Bronchial epithelial cell (primary cell): Measurements from ENCODE around the gene FBN2. TPM values are rescaled to one million over a fixed set of nuclear protein-coding genes. Genes with fewer than 3 reads are reported as not detected.

Source experiments
- DNase-seq: peaks from one replicate; pipeline ENCODE4 v3.0.0-alpha.2; 2010; ENCODE audit warnings: low read depth
- FAIRE-seq: peaks from 2 replicates; lab custom pipeline; 2011; peaks lifted over from hg19 to GRCh38; lab: Jason Lieb, UNC
- H3K27me3 ChIP-seq: 2 replicates; pipeline ENCODE4 v1.5.1; 2011; ENCODE audit warnings: low read length; ENCODE audit not compliant: control insufficient read depth, insufficient read depth
- H3K36me3 ChIP-seq: 2 replicates; pipeline ENCODE4 v1.5.1; 2011; ENCODE audit warnings: low read length; ENCODE audit not compliant: control insufficient read depth, insufficient read depth
- H3K4me3 ChIP-seq: 2 replicates; pipeline ENCODE4 v1.5.1; 2011; ENCODE audit warnings: mild to moderate bottlenecking, low read depth, low read length, control low read depth
- total RNA-seq: library from RNA; depleted of rRNA; stranded (reverse); fragments of >200 nt; gene quantifications from 2 replicates; pipeline ENCODE4 v1.2.1, GENCODE V29; 2014
- TF ChIP-seq, protein P1 (sequence below): IDR thresholded peaks from 2 replicates; pipeline ENCODE4 v1.5.1; 2011; ENCODE audit warnings: mild to moderate bottlenecking, moderate library complexity, low read length, control low read depth, inconsistent platforms; ENCODE audit not compliant: insufficient read depth, severe bottlenecking

The FBN2 gene
- total RNA-seq, 1 donor from 2014 or later, result 49.0 TPM

DNA sequence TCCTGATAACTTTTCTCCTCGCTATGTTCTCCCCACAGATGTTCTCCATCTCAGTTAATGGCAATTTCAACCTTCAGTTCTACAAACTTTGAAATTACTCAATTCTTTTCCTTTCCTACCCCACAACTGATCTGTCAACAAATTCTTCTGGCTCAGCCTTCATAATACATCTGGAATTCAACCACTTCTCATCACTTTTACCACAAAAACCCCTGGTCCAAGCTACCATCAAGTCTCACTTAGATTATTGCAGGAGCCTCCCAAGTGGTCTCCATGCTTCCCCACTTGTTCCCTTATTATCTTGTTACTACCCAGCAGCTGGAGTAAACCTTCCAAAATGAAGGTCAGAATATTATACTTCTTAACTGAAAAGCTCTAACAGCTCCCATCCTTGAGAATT is 110.1 kb downstream of the FBN2 start:
- H3K4me3 ChIP-seq, result no peak overlapping the region
- H3K27me3 ChIP-seq, result no peaks in the 10 kb centered on the region
- DNase-seq, result no peak
- TF ChIP-seq, protein P1, sequence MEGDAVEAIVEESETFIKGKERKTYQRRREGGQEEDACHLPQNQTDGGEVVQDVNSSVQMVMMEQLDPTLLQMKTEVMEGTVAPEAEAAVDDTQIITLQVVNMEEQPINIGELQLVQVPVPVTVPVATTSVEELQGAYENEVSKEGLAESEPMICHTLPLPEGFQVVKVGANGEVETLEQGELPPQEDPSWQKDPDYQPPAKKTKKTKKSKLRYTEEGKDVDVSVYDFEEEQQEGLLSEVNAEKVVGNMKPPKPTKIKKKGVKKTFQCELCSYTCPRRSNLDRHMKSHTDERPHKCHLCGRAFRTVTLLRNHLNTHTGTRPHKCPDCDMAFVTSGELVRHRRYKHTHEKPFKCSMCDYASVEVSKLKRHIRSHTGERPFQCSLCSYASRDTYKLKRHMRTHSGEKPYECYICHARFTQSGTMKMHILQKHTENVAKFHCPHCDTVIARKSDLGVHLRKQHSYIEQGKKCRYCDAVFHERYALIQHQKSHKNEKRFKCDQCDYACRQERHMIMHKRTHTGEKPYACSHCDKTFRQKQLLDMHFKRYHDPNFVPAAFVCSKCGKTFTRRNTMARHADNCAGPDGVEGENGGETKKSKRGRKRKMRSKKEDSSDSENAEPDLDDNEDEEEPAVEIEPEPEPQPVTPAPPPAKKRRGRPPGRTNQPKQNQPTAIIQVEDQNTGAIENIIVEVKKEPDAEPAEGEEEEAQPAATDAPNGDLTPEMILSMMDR, result no peak
- no peaks in the 10 kb centered on the region for H3K36me3 ChIP-seq
- FAIRE-seq, result no peak

DNA sequence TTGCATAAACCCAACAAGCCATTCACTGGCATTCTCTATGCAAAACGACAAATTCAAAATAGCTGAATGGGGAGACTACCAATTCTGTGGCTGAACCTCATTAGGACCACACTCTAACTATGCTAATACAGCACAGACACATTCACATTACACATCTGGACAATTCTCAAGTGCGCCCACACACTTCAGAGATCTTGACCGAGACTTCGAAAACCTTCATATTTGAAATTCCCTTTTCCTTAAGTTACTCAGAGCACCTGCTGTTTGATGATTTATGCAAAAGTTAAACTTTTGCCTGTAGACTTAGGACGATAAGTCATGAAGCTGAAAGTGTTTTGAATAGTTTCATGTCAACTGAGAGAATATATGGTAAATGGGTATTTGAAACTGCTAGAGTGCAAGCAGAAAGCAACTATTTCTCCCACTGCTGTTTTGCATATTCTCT is 111.9 kb downstream of the FBN2 start:
- TF ChIP-seq, protein P1, result no peak
- no peak overlapping the region for H3K4me3 ChIP-seq
- H3K36me3 ChIP-seq, result no peaks in the 10 kb centered on the region
- no peak for FAIRE-seq
- no peaks in the 10 kb centered on the region for H3K27me3 ChIP-seq
- DNase-seq, result no peak

DNA sequence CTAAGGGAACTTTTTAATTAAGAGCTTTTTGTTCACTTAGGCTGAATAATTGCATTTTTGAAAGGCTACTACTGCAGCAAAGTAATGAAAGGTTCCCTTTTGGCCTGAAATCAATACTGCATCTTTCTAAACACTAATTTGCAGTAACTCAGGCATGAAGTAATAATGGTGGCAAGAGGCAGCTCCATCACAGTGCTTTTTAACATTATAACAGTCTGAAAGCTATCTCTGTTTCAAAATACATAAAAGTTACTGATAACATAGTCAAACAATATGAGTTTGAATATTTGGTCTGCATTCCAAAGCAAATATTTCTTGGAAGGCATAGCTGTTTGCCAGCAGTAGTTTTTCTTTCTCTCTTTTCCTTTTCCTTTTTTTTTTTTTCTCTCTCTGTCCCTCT is 113.4 kb downstream of the FBN2 start:
- TF ChIP-seq, protein P1, result no peak
- H3K4me3 ChIP-seq, result no peak overlapping the region
- FAIRE-seq (no peak), DNase-seq (no peak)
- no peaks in the 10 kb centered on the region for H3K36me3 ChIP-seq
- H3K27me3 ChIP-seq, result no peaks in the 10 kb centered on the region

DNA sequence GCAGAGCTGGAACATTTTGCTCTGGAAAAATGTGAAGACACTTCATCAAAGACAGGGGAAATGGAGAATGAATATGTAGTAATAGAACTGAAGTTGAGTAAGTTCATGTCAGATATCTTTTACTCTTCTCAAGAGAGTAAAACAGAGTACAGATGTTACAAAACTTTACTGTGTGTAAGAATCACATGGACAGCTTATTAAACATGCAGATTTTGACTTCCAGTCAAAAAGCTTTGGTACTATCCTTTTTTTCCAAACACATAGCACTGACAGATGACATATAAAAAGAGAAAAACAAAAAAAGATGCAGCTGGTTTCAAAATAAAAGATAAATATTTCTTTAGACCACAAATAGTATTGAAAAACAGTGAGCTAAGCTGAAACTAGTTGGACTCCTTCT is 115.4 kb downstream of the FBN2 start:
- Histone ChIP-seq H3K36me3 (no peaks in the 10 kb centered on the region), H3K4me3 (no peak overlapping the region), H3K27me3 (no peaks in the 10 kb centered on the region)
- FAIRE-seq (no peak), DNase-seq (no peak)
- TF ChIP-seq, protein P1, result no peak

DNA sequence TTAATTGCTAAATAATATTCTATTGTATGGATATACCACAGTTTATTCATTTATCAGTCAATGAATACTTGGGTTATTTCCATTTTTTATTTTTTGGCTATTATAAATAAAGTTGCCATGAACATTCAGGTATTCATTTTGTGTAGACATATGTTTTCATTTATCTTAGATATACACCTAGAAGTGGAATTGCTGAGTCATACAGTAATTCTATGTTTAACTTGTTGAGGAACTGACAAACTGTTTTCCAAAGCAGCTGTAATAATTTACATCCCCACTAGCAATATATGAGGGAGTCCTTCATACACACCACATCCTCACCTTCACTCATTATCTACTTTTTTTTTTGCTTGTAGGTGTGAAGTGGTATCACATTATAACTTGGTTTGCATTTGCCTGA is 123.6 kb downstream of the FBN2 start:
- TF ChIP-seq, protein P1, result no peak
- no peak for DNase-seq
- H3K36me3 ChIP-seq, result no peaks in the 10 kb centered on the region
- FAIRE-seq, result no peak
- no peaks in the 10 kb centered on the region for H3K27me3 ChIP-seq
- no peak overlapping the region for H3K4me3 ChIP-seq

DNA sequence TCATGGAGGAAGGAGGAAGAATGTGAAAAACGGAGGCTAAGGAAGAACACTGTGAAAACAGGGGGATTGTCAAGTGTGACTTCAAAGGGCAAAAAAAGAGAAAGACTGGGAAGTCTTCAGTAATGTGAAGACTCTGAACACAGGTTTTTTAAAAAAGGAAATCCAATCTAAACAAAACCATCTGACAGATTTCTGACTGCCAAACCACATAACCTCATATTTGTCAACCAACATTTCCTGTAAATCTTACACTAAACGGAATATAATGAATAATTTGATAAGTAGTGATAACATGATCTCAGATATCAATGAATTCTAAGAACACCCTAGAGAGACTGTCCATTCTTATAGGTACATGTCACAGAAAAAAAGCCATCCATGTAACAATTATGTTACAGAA is 124.7 kb downstream of the FBN2 start:
- DNase-seq (no peak), FAIRE-seq (no peak)
- Histone ChIP-seq H3K27me3 (no peaks in the 10 kb centered on the region), H3K4me3 (no peak overlapping the region), H3K36me3 (no peaks in the 10 kb centered on the region)
- TF ChIP-seq, protein P1, result no peak
